Measurements from ENCODE around the gene SEZ6L. TPM values are rescaled to one million over a fixed set of nuclear protein-coding genes. Genes with fewer than 3 reads are reported as not detected.

The SEZ6L gene
- total RNA-seq, 1 donor from 2014 or later = 1.2 TPM

- Mint-ChIP-seq H3K27ac (ENCODE audit: unreplicated experiment) (no peak overlapping the region), H3K4me3 (ENCODE audit: unreplicated experiment) (no peak overlapping the region), H3K4me1 (ENCODE audit: unreplicated experiment) (no peaks in the 10 kb centered on the region), H3K36me3 (ENCODE audit: low read depth, unreplicated experiment) (no peaks in the 10 kb centered on the region), H3K27me3 (ENCODE audit: unreplicated experiment) (peaks cover 6% of the 10 kb centered on the region), H3K9me3 (ENCODE audit: unreplicated experiment) (no peaks in the 10 kb centered on the region)
- TF ChIP-seq, protein P1, sequence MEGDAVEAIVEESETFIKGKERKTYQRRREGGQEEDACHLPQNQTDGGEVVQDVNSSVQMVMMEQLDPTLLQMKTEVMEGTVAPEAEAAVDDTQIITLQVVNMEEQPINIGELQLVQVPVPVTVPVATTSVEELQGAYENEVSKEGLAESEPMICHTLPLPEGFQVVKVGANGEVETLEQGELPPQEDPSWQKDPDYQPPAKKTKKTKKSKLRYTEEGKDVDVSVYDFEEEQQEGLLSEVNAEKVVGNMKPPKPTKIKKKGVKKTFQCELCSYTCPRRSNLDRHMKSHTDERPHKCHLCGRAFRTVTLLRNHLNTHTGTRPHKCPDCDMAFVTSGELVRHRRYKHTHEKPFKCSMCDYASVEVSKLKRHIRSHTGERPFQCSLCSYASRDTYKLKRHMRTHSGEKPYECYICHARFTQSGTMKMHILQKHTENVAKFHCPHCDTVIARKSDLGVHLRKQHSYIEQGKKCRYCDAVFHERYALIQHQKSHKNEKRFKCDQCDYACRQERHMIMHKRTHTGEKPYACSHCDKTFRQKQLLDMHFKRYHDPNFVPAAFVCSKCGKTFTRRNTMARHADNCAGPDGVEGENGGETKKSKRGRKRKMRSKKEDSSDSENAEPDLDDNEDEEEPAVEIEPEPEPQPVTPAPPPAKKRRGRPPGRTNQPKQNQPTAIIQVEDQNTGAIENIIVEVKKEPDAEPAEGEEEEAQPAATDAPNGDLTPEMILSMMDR (IDR thresholded peaks at IDR 0.05; ENCODE audit: unreplicated experiment) = no peak
- no peak for DNase-seq (ENCODE audit: low spot score)
These were observed 41.7 kb upstream of the SEZ6L start for GRCh38 chr22:26127556-26127955.

DNA sequence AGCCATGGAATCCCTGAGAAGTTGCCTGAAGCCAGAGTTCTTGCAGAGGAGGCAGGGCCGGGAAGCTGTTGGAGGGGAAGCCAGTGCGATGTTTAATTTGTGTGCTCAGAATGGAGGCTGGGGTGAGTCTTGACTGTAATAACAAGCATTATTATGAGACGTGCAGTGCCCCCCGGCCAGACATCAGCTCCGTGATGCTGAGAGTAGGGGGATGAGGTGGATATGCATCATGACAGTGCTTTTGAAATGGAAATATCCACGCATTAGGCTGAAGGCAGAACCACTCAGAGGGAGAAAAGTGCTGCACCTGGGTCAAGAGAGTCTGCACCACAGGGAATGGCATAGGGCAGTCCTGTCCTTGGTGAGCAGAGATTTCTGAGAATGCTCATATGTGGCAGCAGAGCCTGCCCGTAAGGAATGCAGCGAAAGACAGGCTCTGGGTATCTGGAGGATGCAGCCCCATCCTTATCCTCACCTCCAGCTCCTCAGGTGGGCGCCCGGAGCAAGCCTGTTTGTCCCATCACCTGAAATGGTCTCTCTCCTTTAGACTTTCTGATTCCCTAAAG is 37.6 kb upstream of the SEZ6L start:
- H3K9me3 Mint-ChIP-seq (ENCODE audit: unreplicated experiment) = no peaks in the 10 kb centered on the region
- H3K36me3 Mint-ChIP-seq (ENCODE audit: low read depth, unreplicated experiment) = no peaks in the 10 kb centered on the region
- TF ChIP-seq, protein P1 (IDR thresholded peaks at IDR 0.05; ENCODE audit: unreplicated experiment) = no peak
- no peak overlapping the region for H3K27ac Mint-ChIP-seq (ENCODE audit: unreplicated experiment)
- no peaks in the 10 kb centered on the region for H3K4me1 Mint-ChIP-seq (ENCODE audit: unreplicated experiment)
- no peak overlapping the region for H3K4me3 Mint-ChIP-seq (ENCODE audit: unreplicated experiment)
- H3K27me3 Mint-ChIP-seq (ENCODE audit: unreplicated experiment) = peaks cover 2% of the 10 kb centered on the region
- DNase-seq (ENCODE audit: low spot score) = no peak

- H3K4me3 Mint-ChIP-seq (ENCODE audit: unreplicated experiment) = no peak overlapping the region
- no peaks in the 10 kb centered on the region for H3K9me3 Mint-ChIP-seq (ENCODE audit: unreplicated experiment)
- TF ChIP-seq, protein P1 (IDR thresholded peaks at IDR 0.05; ENCODE audit: unreplicated experiment) = peak; percentile 31
- no peaks in the 10 kb centered on the region for H3K36me3 Mint-ChIP-seq (ENCODE audit: low read depth, unreplicated experiment)
- no peak overlapping the region for H3K27ac Mint-ChIP-seq (ENCODE audit: unreplicated experiment)
- no peak for DNase-seq (ENCODE audit: low spot score)
- no peaks in the 10 kb centered on the region for H3K4me1 Mint-ChIP-seq (ENCODE audit: unreplicated experiment)
- H3K27me3 Mint-ChIP-seq (ENCODE audit: unreplicated experiment) = no peaks in the 10 kb centered on the region
These were observed 34.5 kb upstream of the SEZ6L start for GRCh38 chr22:26134654-26135330.

DNA sequence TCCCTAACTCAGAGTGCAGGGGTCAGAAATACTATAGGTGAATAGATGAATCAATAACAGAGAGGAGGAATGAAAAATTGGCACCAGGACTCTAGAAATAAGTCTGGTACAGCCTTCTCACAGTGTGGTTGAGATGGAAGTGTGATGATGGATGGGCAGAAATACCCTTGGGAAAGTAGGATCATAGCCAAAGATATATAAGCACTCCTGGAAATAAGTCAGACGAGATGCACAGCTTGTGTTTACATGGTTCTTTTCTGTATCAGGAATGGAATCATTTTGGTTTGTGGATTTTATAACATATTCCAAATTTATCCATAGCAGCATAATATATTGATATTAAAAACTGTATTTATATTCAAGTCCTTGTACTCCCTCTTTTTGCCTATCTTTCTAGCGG is 33.5 kb upstream of the SEZ6L start:
- no peak for DNase-seq (ENCODE audit: low spot score)
- H3K4me3 Mint-ChIP-seq (ENCODE audit: unreplicated experiment) = no peak overlapping the region
- no peaks in the 10 kb centered on the region for H3K4me1 Mint-ChIP-seq (ENCODE audit: unreplicated experiment)
- no peak overlapping the region for H3K27ac Mint-ChIP-seq (ENCODE audit: unreplicated experiment)
- H3K27me3 Mint-ChIP-seq (ENCODE audit: unreplicated experiment) = no peaks in the 10 kb centered on the region
- no peaks in the 10 kb centered on the region for H3K36me3 Mint-ChIP-seq (ENCODE audit: low read depth, unreplicated experiment)
- H3K9me3 Mint-ChIP-seq (ENCODE audit: unreplicated experiment) = no peaks in the 10 kb centered on the region
- TF ChIP-seq, protein P1 (IDR thresholded peaks at IDR 0.05; ENCODE audit: unreplicated experiment) = no peak

GRCh38 chr22:26139310-26139709 is 30.0 kb upstream of the SEZ6L start:
- TF ChIP-seq, protein P1 (IDR thresholded peaks at IDR 0.05; ENCODE audit: unreplicated experiment) = no peak
- DNase-seq (ENCODE audit: low spot score) = no peak
- Mint-ChIP-seq H3K4me3 (ENCODE audit: unreplicated experiment) (no peak overlapping the region), H3K9me3 (ENCODE audit: unreplicated experiment) (no peaks in the 10 kb centered on the region), H3K4me1 (ENCODE audit: unreplicated experiment) (no peaks in the 10 kb centered on the region), H3K27me3 (ENCODE audit: unreplicated experiment) (no peaks in the 10 kb centered on the region), H3K36me3 (ENCODE audit: low read depth, unreplicated experiment) (no peaks in the 10 kb centered on the region), H3K27ac (ENCODE audit: unreplicated experiment) (no peak overlapping the region)
